HepG2 (cell line): ENCODE data around the gene ARRDC1. TPM values are rescaled to one million over a fixed set of nuclear protein-coding genes. Genes with fewer than 3 reads are reported as not detected.

Experiments used
- ATAC-seq: fragments of 200-7000 bp; cut with Tn5 transposase; 3 replicates; pipeline ENCODE4 v1.9.1; 2020; ENCODE audit warnings: mild to moderate bottlenecking, moderate library complexity
- BruUV-seq: library from RNA; stranded (reverse); fragments of 400-500 nt; replicated peaks from 2 replicates; lab custom pipeline; 2021; lab: Mats Ljungman, UMichigan
- CTCF ChIA-PET: fragments of 300-600 bp; formaldehyde crosslinking; extraction: SDS; loops from one replicate; lab custom pipeline; 2021; ENCODE audit warnings: low total read pairs, inconsistent platforms, low intra/inter-chr PET ratio; lab: Yijun Ruan, JAX
- POLR2A ChIA-PET: fragments of 350-600 bp; sonication (Branson Sonifier 250); formaldehyde crosslinking; loops from one replicate; lab custom pipeline; 2020; ENCODE audit warnings: antibody characterized with exemption, inconsistent platforms; lab: Yijun Ruan, JAX
- DNase-seq: peaks from one replicate; pipeline ENCODE4 v3.0.0-alpha.2; 2015; ENCODE audit warnings: low spot score
- FAIRE-seq: peaks from 3 replicates; lab custom pipeline; 2011; peaks lifted over from hg19 to GRCh38; lab: Jason Lieb, UNC
- H2AFZ ChIP-seq: one replicate; pipeline ENCODE4 v1.6.1; 2011; ENCODE audit warnings: low read length, inconsistent platforms
- H3K27ac ChIP-seq: fragments of 300-600 bp; 3 replicates; pipeline ENCODE4 v1.8.0; 2011; ENCODE audit warnings: mixed run types, mild to moderate bottlenecking, mixed read lengths, low read length, inconsistent platforms; ENCODE audit not compliant: insufficient read depth; ENCODE audit errors: extremely low read length
- H3K27me3 ChIP-seq, 2 experiments: fragments of 200-600 bp in 1 of 2; 2 replicates in 1 of 2; 3 replicates in 1 of 2; pipeline versions ENCODE4 v1.6.0 to v1.8.0; 2011; ENCODE audit warnings: low read length in 2 of 2, mild to moderate bottlenecking in 2 of 2, moderate library complexity in 2 of 2, inconsistent platforms in 1 of 2; ENCODE audit not compliant: insufficient read depth in 2 of 2, control insufficient read depth in 1 of 2
- H3K36me3 ChIP-seq, 2 experiments: fragments of 200-600 bp in 1 of 2; replicated peaks in 1 of 2; 2 replicates in 1 of 2; 3 replicates in 1 of 2; pipeline versions ENCODE4 v1.5.1 to v1.8.0; 2011; ENCODE audit warnings: low read length in 2 of 2, inconsistent platforms in 1 of 2; ENCODE audit not compliant: insufficient read depth in 2 of 2, control insufficient read depth in 1 of 2
- H3K4me1 ChIP-seq: 2 replicates; pipeline ENCODE4 v1.5.1; 2012; ENCODE audit warnings: low read length, inconsistent platforms; ENCODE audit not compliant: insufficient read depth
- H3K4me2 ChIP-seq: 2 replicates; pipeline ENCODE4 v1.6.0; 2011; ENCODE audit warnings: low read depth, low read length, inconsistent platforms
- H3K4me3 ChIP-seq, 3 experiments: fragments of 200-600 bp in 1 of 3; sonication (generic), shearing (Covaris generic) in 1 of 3; replicated peaks in 1 of 3; 2 replicates each; pipeline ENCODE4 v1.5.1; 2011 to 2016; ENCODE audit warnings: low read length in 3 of 3, inconsistent platforms in 2 of 3, low read depth in 2 of 3, mild to moderate bottlenecking in 2 of 3, control low read depth in 1 of 3, mixed read lengths in 1 of 3; ENCODE audit not compliant: insufficient read depth in 1 of 3
- H3K79me2 ChIP-seq: one replicate; pipeline ENCODE4 v1.6.1; 2011; ENCODE audit warnings: low read length, inconsistent platforms; ENCODE audit not compliant: insufficient read depth
- H3K9ac ChIP-seq: 2 replicates; pipeline ENCODE4 v1.6.0; 2011; ENCODE audit warnings: mild to moderate bottlenecking, low read depth, low read length, inconsistent platforms; ENCODE audit not compliant: insufficient read depth
- H3K9me3 ChIP-seq: 2 replicates; pipeline ENCODE4 v1.5.1; 2012; ENCODE audit warnings: mild to moderate bottlenecking, low read length
- H4K20me1 ChIP-seq: 2 replicates; pipeline ENCODE4 v1.6.0; 2011; ENCODE audit warnings: inconsistent platforms, mild to moderate bottlenecking, low read length, moderate library complexity; ENCODE audit not compliant: insufficient read depth
- NBN ChIP-seq: fragments of 450-650 bp; conservative IDR thresholded peaks from 2 replicates; pipeline ENCODE4 v1.6.1; 2017
- POLR2A ChIP-seq, 2 experiments: IDR thresholded peaks; 2 replicates each; pipeline ENCODE4 v1.6.1; 2011; ENCODE audit warnings: low read depth in 2 of 2, low read length in 2 of 2, mild to moderate bottlenecking in 1 of 2, moderate library complexity in 1 of 2; ENCODE audit not compliant: insufficient read depth in 1 of 2
- YEATS2 ChIP-seq: sonication (generic); formaldehyde crosslinking; IDR thresholded peaks from 2 replicates; pipeline ENCODE4 v1.4.0; 2020; ENCODE audit warnings: missing genetic modification reagents, borderline replicate concordance
- ZMYM3 ChIP-seq: sonication (generic); formaldehyde crosslinking; IDR thresholded peaks from 2 replicates; pipeline ENCODE4 v1.5.1; 2020; ENCODE audit warnings: mild to moderate bottlenecking, missing genetic modification reagents
- ZNF180 ChIP-seq: sonication (generic); formaldehyde crosslinking; IDR thresholded peaks from 2 replicates; pipeline ENCODE4 v1.4.0; 2020; ENCODE audit warnings: low read depth, missing genetic modification reagents, borderline replicate concordance
- WGBS: methylation state at CpG from one replicate; pipeline ENCODE4 v1.1.6; 2017; ENCODE audit warnings: low lambda C conversion rate; 5-methylcytosine and 5-hydroxymethylcytosine counted together
- in situ Hi-C: cut with HindIII; loops from 2 replicates; pipeline ENCODE4 v1.10.0; 2017; ENCODE audit warnings: low pct_unique_long_range_greater_than_20kb; ENCODE audit not compliant: extremely low pct_ligation_motif_present
- intact Hi-C: fragments of 100-400 bp; cut with micrococcal nuclease; formaldehyde crosslinking; loops from one replicate; pipeline ENCODE4 v1.10.0; 2022; ENCODE audit not compliant: unreplicated experiment
- polyA plus RNA-seq, 8 experiments: library from polyadenylated mRNA; depleted of rRNA in 3 of 8; stranded (reverse) in 7 of 8; unstranded in 1 of 8; fragments of >200 nt; fragmentation: Illumina TruSeq in 4 of 8; extraction: Trizol in 4 of 8; gene quantifications; 2 replicates each; pipeline versions ENCODE4 v1.2.1 to v1.2.3, GENCODE V29; 2011 to 2016; ENCODE audit warnings: low read depth in 4 of 8, missing spikeins in 1 of 8, mixed read lengths in 1 of 8; ENCODE audit not compliant: insufficient read depth in 1 of 8
- total RNA-seq, 5 experiments: library from RNA; depleted of rRNA; stranded (reverse); fragments of >200 nt; fragmentation: Illumina TruSeq; extraction: Trizol; gene quantifications; 2 replicates each; pipeline ENCODE4 v1.2.3, GENCODE V29; 2016; ENCODE audit warnings: low read depth in 1 of 5
- TF ChIP-seq, protein P1 (sequence below): sonication (generic); formaldehyde crosslinking; IDR thresholded peaks from 2 replicates; pipeline ENCODE4 v1.4.0; 2020; ENCODE audit warnings: mild to moderate bottlenecking, low read depth, missing genetic modification reagents
- TF ChIP-seq, protein P2 (sequence below): sonication (generic); formaldehyde crosslinking; IDR thresholded peaks from 2 replicates; pipeline ENCODE4 v1.4.0; 2020; ENCODE audit warnings: mild to moderate bottlenecking, missing genetic modification reagents

Gene ARRDC1
- total and polyA plus RNA-seq, 2 of the 13 experiments (the other 11 are each of a cell fraction or from before 2014, with no cell fraction given), result 21.7 to 44.4 TPM

DNA sequence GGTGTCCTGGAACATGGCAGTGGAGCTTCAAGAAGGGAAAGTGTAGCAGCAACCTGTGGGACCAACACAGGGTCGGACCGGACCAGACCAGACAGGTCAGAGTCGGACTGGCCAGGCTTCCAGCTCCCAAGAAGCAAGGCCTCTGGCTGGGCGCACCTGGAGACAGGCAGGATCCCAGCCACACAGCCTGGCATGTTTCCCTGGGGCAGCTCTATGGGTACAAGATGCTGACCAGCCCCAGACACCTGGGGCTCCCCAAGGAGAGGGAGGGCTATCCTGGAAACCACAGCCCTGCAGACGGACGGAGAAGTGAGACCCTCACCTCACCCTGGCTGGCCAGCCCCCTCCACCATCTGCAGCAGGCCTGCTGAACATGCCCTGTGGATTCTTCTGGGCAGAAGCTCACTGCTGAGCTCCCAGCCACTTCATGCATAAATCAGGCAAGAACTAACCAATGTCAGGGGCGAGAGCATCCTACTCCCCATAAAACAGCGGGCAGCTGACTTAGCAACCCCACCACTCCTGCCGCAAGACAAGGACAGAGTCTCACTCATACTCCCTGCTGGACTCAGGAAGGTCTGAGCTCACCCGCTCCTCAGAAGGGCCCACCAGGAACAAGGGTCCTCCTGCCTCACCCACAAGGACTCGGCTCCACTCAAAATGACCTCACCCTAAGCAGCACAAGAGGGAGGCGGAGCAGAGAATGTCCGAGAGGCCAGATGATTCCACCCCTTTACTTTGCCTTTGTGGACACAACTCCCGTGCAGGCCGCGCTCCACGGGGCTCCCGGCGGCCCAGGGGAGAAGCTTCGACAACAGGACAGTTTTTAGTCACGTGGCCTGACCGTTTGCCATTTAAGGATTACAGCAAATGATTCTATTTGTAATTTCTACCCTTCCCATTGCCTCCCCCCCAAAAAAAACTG is 23.9 kb upstream of the ARRDC1 start:
- H3K27me3 ChIP-seq, result no peaks in the 10 kb centered on the region
- no peak overlapping the region for H3K9ac ChIP-seq
- ChIA-PET POLR2A (interaction anchor here (0.7 to 2.1 kb wide), 4 partner anchors 9 to 37 kb away, joined by 3 to 7 read pairs (median 4); partner anchors contain the start of genes ARRDC1, EHMT1 and ZMYND19), CTCF (no interaction called here)
- in situ Hi-C loops, result no loop called here
- H3K4me2 ChIP-seq, result no peak overlapping the region
- ATAC-seq (no peak), DNase-seq (no peak), FAIRE-seq (no peak)
- WGBS, result 93% methylated on average over 17 of the region's 22 CpGs
- BruUV-seq, result no TSS peak
- no peak for TF ChIP-seq NBN
- TF ChIP-seq ZMYM3 (CRISPR knock-in tag), result no peak
- TF ChIP-seq, protein P1, sequence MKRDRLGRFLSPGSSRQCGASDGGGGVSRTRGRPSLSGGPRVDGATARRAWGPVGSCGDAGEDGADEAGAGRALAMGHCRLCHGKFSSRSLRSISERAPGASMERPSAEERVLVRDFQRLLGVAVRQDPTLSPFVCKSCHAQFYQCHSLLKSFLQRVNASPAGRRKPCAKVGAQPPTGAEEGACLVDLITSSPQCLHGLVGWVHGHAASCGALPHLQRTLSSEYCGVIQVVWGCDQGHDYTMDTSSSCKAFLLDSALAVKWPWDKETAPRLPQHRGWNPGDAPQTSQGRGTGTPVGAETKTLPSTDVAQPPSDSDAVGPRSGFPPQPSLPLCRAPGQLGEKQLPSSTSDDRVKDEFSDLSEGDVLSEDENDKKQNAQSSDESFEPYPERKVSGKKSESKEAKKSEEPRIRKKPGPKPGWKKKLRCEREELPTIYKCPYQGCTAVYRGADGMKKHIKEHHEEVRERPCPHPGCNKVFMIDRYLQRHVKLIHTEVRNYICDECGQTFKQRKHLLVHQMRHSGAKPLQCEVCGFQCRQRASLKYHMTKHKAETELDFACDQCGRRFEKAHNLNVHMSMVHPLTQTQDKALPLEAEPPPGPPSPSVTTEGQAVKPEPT (CRISPR knock-in tag), result no peak
- no peak for TF ChIP-seq YEATS2 (CRISPR knock-in tag)
- TF ChIP-seq, protein P2, sequence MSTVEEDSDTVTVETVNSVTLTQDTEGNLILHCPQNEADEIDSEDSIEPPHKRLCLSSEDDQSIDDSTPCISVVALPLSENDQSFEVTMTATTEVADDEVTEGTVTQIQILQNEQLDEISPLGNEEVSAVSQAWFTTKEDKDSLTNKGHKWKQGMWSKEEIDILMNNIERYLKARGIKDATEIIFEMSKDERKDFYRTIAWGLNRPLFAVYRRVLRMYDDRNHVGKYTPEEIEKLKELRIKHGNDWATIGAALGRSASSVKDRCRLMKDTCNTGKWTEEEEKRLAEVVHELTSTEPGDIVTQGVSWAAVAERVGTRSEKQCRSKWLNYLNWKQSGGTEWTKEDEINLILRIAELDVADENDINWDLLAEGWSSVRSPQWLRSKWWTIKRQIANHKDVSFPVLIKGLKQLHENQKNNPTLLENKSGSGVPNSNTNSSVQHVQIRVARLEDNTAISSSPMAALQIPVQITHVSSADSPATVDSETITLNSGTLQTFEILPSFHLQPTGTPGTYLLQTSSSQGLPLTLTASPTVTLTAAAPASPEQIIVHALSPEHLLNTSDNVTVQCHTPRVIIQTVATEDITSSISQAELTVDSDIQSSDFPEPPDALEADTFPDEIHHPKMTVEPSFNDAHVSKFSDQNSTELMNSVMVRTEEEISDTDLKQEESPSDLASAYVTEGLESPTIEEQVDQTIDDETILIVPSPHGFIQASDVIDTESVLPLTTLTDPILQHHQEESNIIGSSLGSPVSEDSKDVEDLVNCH (CRISPR knock-in tag), result no peak
- TF ChIP-seq ZNF180 (CRISPR knock-in tag), result no peak
- 0 out of 4 replicates have a peak, but pooled peaks of 1 of the 2 experiments have one; percentile 30 for TF ChIP-seq POLR2A (IDR thresholded peaks at IDR 0.05; ENCODE audit: insufficient read depth in 1 of 2, low read depth in 2 of 2, low read length in 2 of 2)
- intact Hi-C loops, result no loop called here
- H3K9me3 ChIP-seq, result no peaks in the 10 kb centered on the region
- no peaks in the 10 kb centered on the region; the same call in 1 of the 2 replicates for H4K20me1 ChIP-seq
- peaks cover 14% of the 10 kb centered on the region for H3K79me2 ChIP-seq
- H2AFZ ChIP-seq, result no peak overlapping the region
- H3K36me3 ChIP-seq, result peaks cover 16 to 48% of the 10 kb centered on the region in 2 experiments; a peak in 4 of 5 replicates
- no peak overlapping the region for H3K27ac ChIP-seq
- H3K4me1 ChIP-seq, result peaks cover 21% of the 10 kb centered on the region
- H3K4me3 ChIP-seq, result no peak overlapping the region
